ENCODE measurements around the gene TNRC18. TPM values are rescaled to one million over a fixed set of nuclear protein-coding genes. Genes with fewer than 3 reads are reported as not detected.
A peak's percentile ranks its signal among the peaks of the same experiment; 100 is the strongest.

Gene TNRC18
- total and polyA plus RNA-seq, 8 donors, result 94.4 to 164 (median 133) TPM

GRCh38 chr7:5423976-5424748, 528 bp upstream of the TNRC18 start:
- Histone ChIP-seq H3K9me3 (no peaks in the 10 kb centered on the region), H3K4me1 (peaks cover 6 to 29% of the 10 kb centered on the region in 2 donors), H3K36me3 (no peaks in the 10 kb centered on the region), H3K4me3 (peak overlapping the region; percentile 67 to 83), H3K27ac (peak overlapping the region; percentile 100), H3K27me3 (peaks cover 0 to 29% of the 10 kb centered on the region in 2 donors)
- ATAC-seq (peak; percentile 25), DNase-seq (peak; percentile 94 to 99 (median 96))
- TF ChIP-seq CTCF (IDR thresholded peaks at IDR 0.05), result no peak
- intact Hi-C loops (cut with DNase I), result no loop called here

GRCh38 chr7:5422396-5423305, 983 bp downstream of the TNRC18 start:
- ATAC-seq, result no peak
- intact Hi-C loops (cut with DNase I), result no loop called here
- H3K4me3 ChIP-seq, result peak overlapping the region; percentile 77 to 83

GRCh38 chr7:5421714-5422395, 1.8 kb downstream of the TNRC18 start:
- TF ChIP-seq CTCF (IDR thresholded peaks at IDR 0.05), result no peak
- intact Hi-C loops (cut with DNase I), result no loop called here
- peak; percentile 60 to 90 (median 68) for DNase-seq

More at GRCh38 chr7:5422396-5423305, 983 bp downstream of the TNRC18 start:
- peak in 3 of 4 donors; percentile 24 to 86 (median 40) for DNase-seq
- Histone ChIP-seq H3K4me1 (peaks cover 14 to 29% of the 10 kb centered on the region in 2 donors), H3K27ac (peak overlapping the region; percentile 99 to 100), H3K36me3 (no peaks in the 10 kb centered on the region), H3K27me3 (peaks cover 0 to 22% of the 10 kb centered on the region in 2 donors), H3K9me3 (no peaks in the 10 kb centered on the region)
- no peak for TF ChIP-seq CTCF (IDR thresholded peaks at IDR 0.05)

GRCh38 chr7:5420881-5421713, 2.5 kb downstream of the TNRC18 start:
- ATAC-seq (no peak), DNase-seq (peak in 2 of 4 donors; percentile 40 to 92)
- intact Hi-C loops (cut with DNase I), result no loop called here
- no peak for TF ChIP-seq CTCF (IDR thresholded peaks at IDR 0.05)
- Histone ChIP-seq H3K9me3 (no peaks in the 10 kb centered on the region), H3K36me3 (no peaks in the 10 kb centered on the region), H3K27ac (peak overlapping the region; percentile 99 to 100), H3K4me1 (peaks cover 14 to 28% of the 10 kb centered on the region in 2 donors), H3K4me3 (peak overlapping the region; percentile 77 to 83), H3K27me3 (peaks cover 0 to 15% of the 10 kb centered on the region in 2 donors)

More at GRCh38 chr7:5421714-5422395, 1.8 kb downstream of the TNRC18 start:
- H3K27me3 ChIP-seq, result peaks cover 0 to 22% of the 10 kb centered on the region in 2 donors
- no peak for ATAC-seq
- no peaks in the 10 kb centered on the region for H3K9me3 ChIP-seq
- peaks cover 14 to 28% of the 10 kb centered on the region in 2 donors for H3K4me1 ChIP-seq
- no peaks in the 10 kb centered on the region for H3K36me3 ChIP-seq
- peak overlapping the region; percentile 99 to 100 for H3K27ac ChIP-seq
- H3K4me3 ChIP-seq, result peak overlapping the region; percentile 77 to 83

All from left lung (tissue), 10 donors.